H1 (cell line): ENCODE measurements around the gene SEPTIN5. TPM values are rescaled to one million over a fixed set of nuclear protein-coding genes. Genes with fewer than 3 reads are reported as not detected.

Experiments used
- CEBPB ChIP-seq: IDR thresholded peaks from 2 replicates; pipeline ENCODE4 v1.6.1; 2012; ENCODE audit warnings: low read depth, low read length
- CREB1 ChIP-seq: IDR thresholded peaks from 2 replicates; pipeline ENCODE4 v1.6.1; 2012; ENCODE audit warnings: inconsistent platforms
- EP300 ChIP-seq, 2 experiments: IDR thresholded peaks; 1 replicate in 1 of 2; 2 replicates in 1 of 2; pipeline ENCODE4 v1.6.1; 2011 to 2012; ENCODE audit warnings: low read depth in 2 of 2, low read length in 2 of 2, mild to moderate bottlenecking in 2 of 2, borderline replicate concordance in 1 of 2, inconsistent platforms in 1 of 2, moderate library complexity in 1 of 2
- NANOG ChIP-seq: IDR thresholded peaks from 2 replicates; pipeline ENCODE4 v1.6.1; 2011; ENCODE audit warnings: low read length, low read depth, mild to moderate bottlenecking, inconsistent platforms; ENCODE audit not compliant: insufficient read depth, poor library complexity, severe bottlenecking
- RBBP5 ChIP-seq: IDR thresholded peaks from 2 replicates; pipeline ENCODE4 v1.7.1; 2012; ENCODE audit warnings: low read depth, mild to moderate bottlenecking, inconsistent platforms, low read length, moderate library complexity, borderline replicate concordance
- RXRA ChIP-seq: IDR thresholded peaks from 2 replicates; pipeline ENCODE4 v1.6.1; 2011; ENCODE audit warnings: low read depth, mild to moderate bottlenecking, low read length, moderate library complexity; ENCODE audit not compliant: insufficient read depth
- polyA plus RNA-seq, 7 experiments: library from polyadenylated mRNA; depleted of rRNA in 3 of 7; stranded (reverse) in 5 of 7; unstranded in 2 of 7; fragments of >200 nt in 5 of 7; fragments of 200-250 nt in 2 of 7; gene quantifications; 1 replicate in 5 of 7; 2 replicates in 1 of 7; 4 replicates in 1 of 7; pipeline versions ENCODE4 v1.2.1 to v1.2.3, GENCODE V29; 2011 to 2013; ENCODE audit warnings: missing spikeins in 2 of 7, mixed read lengths in 2 of 7
- total RNA-seq: library from RNA; stranded (reverse); fragmentation: NEBNext Ultra II Directional; extraction: Animal tissue kit (Norgen Biotek cat#: 25700); gene quantifications from 2 replicates; pipeline ENCODE4 v1.2.1, GENCODE V29; 2021

Gene SEPTIN5
- total and polyA plus RNA-seq, 2 of the 8 experiments (the other 6 are each of a cell fraction or from before 2014, with no cell fraction given): 6.0 to 8.6 TPM

GRCh38 chr22:19739911-19740449 lies 25.7 kb downstream of the SEPTIN5 start (continued):
- TF ChIP-seq NANOG: no peak
- no peak for TF ChIP-seq CEBPB
- no peak for TF ChIP-seq EP300 (IDR thresholded peaks at IDR 0.05; ENCODE audit: borderline replicate concordance in 1 of 2, low read depth in 2 of 2, low read length in 2 of 2)
- no peak for TF ChIP-seq RBBP5
- TF ChIP-seq CREB1: no peak
- TF ChIP-seq RXRA: no peak
- TF ChIP-seq, all 59 proteins: peak for 0
